Measurements from ENCODE around the gene TBL1XR1.
"Not testable (repeated sequence)": the region's sequence is repeated elsewhere in the genome, so short reads cannot be mapped to it uniquely, and the experiment has no call there.

Gene TBL1XR1

GRCh38 chr3:177162742-177163141 lies 34.5 kb downstream of the TBL1XR1 start:
- Histone ChIP-seq H2BK120ac (ENCODE audit: low read depth, low read length) (no peak overlapping the region), H3K27ac (ENCODE audit: low read length, poor library complexity, severe bottlenecking) (no peak overlapping the region), H3K4me2 (ENCODE audit: low read length, poor library complexity, severe bottlenecking) (no peak overlapping the region), H3K4me3 (ENCODE audit: insufficient read depth in 1 of 2, low read depth in 1 of 2, low read length in 2 of 2) (no peak overlapping the region), H3K4me1 (ENCODE audit: control insufficient read depth, insufficient read depth, low read depth, low read length) (peaks cover 2% of the 10 kb centered on the region), H3K9me3 (ENCODE audit: control insufficient read depth, low read length) (no peaks in the 10 kb centered on the region), H2BK5ac (ENCODE audit: low read depth, low read length, poor library complexity, severe bottlenecking) (no peak overlapping the region), H2AK5ac (ENCODE audit: low read length, severe bottlenecking) (no peak overlapping the region), H4K91ac (ENCODE audit: low read length) (no peak overlapping the region), H3K79me1 (replicated peaks; ENCODE audit: low read length, poor library complexity, severe bottlenecking) (peaks cover 2% of the 10 kb centered on the region), H3K4ac (ENCODE audit: low read depth in 1 of 2, low read length in 2 of 2) (no peak overlapping the region), H3K23ac (ENCODE audit: low read length in 2 of 2) (no peak overlapping the region), H2BK12ac (ENCODE audit: low read length in 2 of 2) (no peak overlapping the region), H3K18ac (ENCODE audit: low read depth in 1 of 2, low read length in 2 of 2) (no peak overlapping the region), H3K9ac (ENCODE audit: low read length) (no peak overlapping the region), H2BK15ac (ENCODE audit: low read depth, poor library complexity, severe bottlenecking) (no peak overlapping the region), H3K36me3 (ENCODE audit: control insufficient read depth in 1 of 2, insufficient read depth in 2 of 2, low read depth in 1 of 2, low read length in 2 of 2) (peaks cover 4 to 13% of the 10 kb centered on the region in 2 experiments), H2AFZ (ENCODE audit: low read depth, low read length) (no peak overlapping the region), H3K14ac (ENCODE audit: low read length in 2 of 2) (no peak overlapping the region), H4K8ac (ENCODE audit: low read length) (no peak overlapping the region), H3K27me3 (ENCODE audit: control insufficient read depth in 1 of 2, insufficient read depth in 1 of 2, low read length in 2 of 2) (no peaks in the 10 kb centered on the region)
- WGBS = 100% methylated on average over 4 of the region's 4 CpGs
- no peak for DNase-seq

- 100% methylated on average over 2 of the region's 2 CpGs for whole genome bisulfite sequencing
- not testable (repeated sequence) for H4K8ac ChIP-seq (ENCODE audit: low read length); H2AK5ac ChIP-seq (ENCODE audit: low read length, severe bottlenecking); H3K23ac ChIP-seq (ENCODE audit: low read length in 2 of 2); H2BK5ac ChIP-seq (ENCODE audit: low read depth, low read length, poor library complexity, severe bottlenecking); H3K27ac ChIP-seq (ENCODE audit: low read length, poor library complexity, severe bottlenecking); DNase-seq; H2AFZ ChIP-seq (ENCODE audit: low read depth, low read length); H3K4me1 ChIP-seq (ENCODE audit: control insufficient read depth, insufficient read depth, low read depth, low read length); H3K4me2 ChIP-seq (ENCODE audit: low read length, poor library complexity, severe bottlenecking); H2BK12ac ChIP-seq (ENCODE audit: low read length in 2 of 2); H3K4me3 ChIP-seq (ENCODE audit: insufficient read depth in 1 of 2, low read depth in 1 of 2, low read length in 2 of 2); H3K14ac ChIP-seq (ENCODE audit: low read length in 2 of 2); H3K79me1 ChIP-seq (replicated peaks; ENCODE audit: low read length, poor library complexity, severe bottlenecking); H3K9me3 ChIP-seq (ENCODE audit: control insufficient read depth, low read length); H3K27me3 ChIP-seq (ENCODE audit: control insufficient read depth in 1 of 2, insufficient read depth in 1 of 2, low read length in 2 of 2); H3K18ac ChIP-seq (ENCODE audit: low read depth in 1 of 2, low read length in 2 of 2); H4K91ac ChIP-seq (ENCODE audit: low read length); H3K4ac ChIP-seq (ENCODE audit: low read depth in 1 of 2, low read length in 2 of 2); H2BK15ac ChIP-seq (ENCODE audit: low read depth, poor library complexity, severe bottlenecking); H3K9ac ChIP-seq (ENCODE audit: low read length); H2BK120ac ChIP-seq (ENCODE audit: low read depth, low read length)
- peaks cover 4 to 13% of the 10 kb centered on the region in 2 experiments for H3K36me3 ChIP-seq (ENCODE audit: control insufficient read depth in 1 of 2, insufficient read depth in 2 of 2, low read depth in 1 of 2, low read length in 2 of 2)
These were observed 35.7 kb downstream of the TBL1XR1 start for GRCh38 chr3:177161603-177162002.

- 100% methylated on average over 5 of the region's 8 CpGs for WGBS
- no peak overlapping the region for H2BK12ac ChIP-seq (ENCODE audit: low read length in 2 of 2)
- H3K36me3 ChIP-seq (ENCODE audit: control insufficient read depth in 1 of 2, insufficient read depth in 2 of 2, low read depth in 1 of 2, low read length in 2 of 2) = peaks cover 0 to 9% of the 10 kb centered on the region in 2 experiments
- H4K8ac ChIP-seq (ENCODE audit: low read length) = no peak overlapping the region
- no peak overlapping the region for H3K4me2 ChIP-seq (ENCODE audit: low read length, poor library complexity, severe bottlenecking)
- no peak overlapping the region for H3K18ac ChIP-seq (ENCODE audit: low read depth in 1 of 2, low read length in 2 of 2)
- no peak overlapping the region for H2AK5ac ChIP-seq (ENCODE audit: low read length, severe bottlenecking)
- no peak overlapping the region for H2BK5ac ChIP-seq (ENCODE audit: low read depth, low read length, poor library complexity, severe bottlenecking)
- no peaks in the 10 kb centered on the region for H3K4me1 ChIP-seq (ENCODE audit: control insufficient read depth, insufficient read depth, low read depth, low read length)
- H3K27ac ChIP-seq (ENCODE audit: low read length, poor library complexity, severe bottlenecking) = no peak overlapping the region
- no peak overlapping the region for H2BK15ac ChIP-seq (ENCODE audit: low read depth, poor library complexity, severe bottlenecking)
- no peak overlapping the region for H3K14ac ChIP-seq (ENCODE audit: low read length in 2 of 2)
- DNase-seq = no peak
- H2BK120ac ChIP-seq (ENCODE audit: low read depth, low read length) = no peak overlapping the region
- H4K91ac ChIP-seq (ENCODE audit: low read length) = no peak overlapping the region
- H3K9ac ChIP-seq (ENCODE audit: low read length) = no peak overlapping the region
- H3K79me1 ChIP-seq (replicated peaks; ENCODE audit: low read length, poor library complexity, severe bottlenecking) = no peaks in the 10 kb centered on the region
- no peak overlapping the region for H2AFZ ChIP-seq (ENCODE audit: low read depth, low read length)
- H3K23ac ChIP-seq (ENCODE audit: low read length in 2 of 2) = no peak overlapping the region
- H3K4me3 ChIP-seq (ENCODE audit: insufficient read depth in 1 of 2, low read depth in 1 of 2, low read length in 2 of 2) = no peak overlapping the region
- H3K9me3 ChIP-seq (ENCODE audit: control insufficient read depth, low read length) = no peaks in the 10 kb centered on the region
- no peaks in the 10 kb centered on the region for H3K27me3 ChIP-seq (ENCODE audit: control insufficient read depth in 1 of 2, insufficient read depth in 1 of 2, low read length in 2 of 2)
- H3K4ac ChIP-seq (ENCODE audit: low read depth in 1 of 2, low read length in 2 of 2) = no peak overlapping the region
These were observed 38.8 kb downstream of the TBL1XR1 start for GRCh38 chr3:177158461-177158860.

- Histone ChIP-seq H3K4me1 (ENCODE audit: control insufficient read depth, insufficient read depth, low read depth, low read length) (no peaks in the 10 kb centered on the region), H4K91ac (ENCODE audit: low read length) (no peak overlapping the region), H3K9ac (ENCODE audit: low read length) (no peak overlapping the region), H2BK15ac (ENCODE audit: low read depth, poor library complexity, severe bottlenecking) (no peak overlapping the region), H3K27ac (ENCODE audit: low read length, poor library complexity, severe bottlenecking) (no peak overlapping the region), H3K14ac (ENCODE audit: low read length in 2 of 2) (no peak overlapping the region), H2BK120ac (ENCODE audit: low read depth, low read length) (no peak overlapping the region), H3K4ac (ENCODE audit: low read depth in 1 of 2, low read length in 2 of 2) (no peak overlapping the region), H3K23ac (ENCODE audit: low read length in 2 of 2) (no peak overlapping the region), H3K9me3 (ENCODE audit: control insufficient read depth, low read length) (no peaks in the 10 kb centered on the region), H4K8ac (ENCODE audit: low read length) (no peak overlapping the region), H2BK12ac (ENCODE audit: low read length in 2 of 2) (no peak overlapping the region), H3K27me3 (ENCODE audit: control insufficient read depth in 1 of 2, insufficient read depth in 1 of 2, low read length in 2 of 2) (no peaks in the 10 kb centered on the region), H3K18ac (ENCODE audit: low read depth in 1 of 2, low read length in 2 of 2) (no peak overlapping the region), H3K4me2 (ENCODE audit: low read length, poor library complexity, severe bottlenecking) (no peak overlapping the region), H2AFZ (ENCODE audit: low read depth, low read length) (no peak overlapping the region), H3K79me1 (replicated peaks; ENCODE audit: low read length, poor library complexity, severe bottlenecking) (no peaks in the 10 kb centered on the region), H2AK5ac (ENCODE audit: low read length, severe bottlenecking) (no peak overlapping the region), H3K4me3 (ENCODE audit: insufficient read depth in 1 of 2, low read depth in 1 of 2, low read length in 2 of 2) (no peak overlapping the region), H2BK5ac (ENCODE audit: low read depth, low read length, poor library complexity, severe bottlenecking) (no peak overlapping the region), H3K36me3 (ENCODE audit: control insufficient read depth in 1 of 2, insufficient read depth in 2 of 2, low read depth in 1 of 2, low read length in 2 of 2) (peaks cover 0 to 4% of the 10 kb centered on the region in 2 experiments)
- no peak for DNase-seq
- WGBS = 96% methylated on average over 2 of the region's 4 CpGs
These were observed 39.8 kb downstream of the TBL1XR1 start for GRCh38 chr3:177157492-177157891.
